ENCODE results near the gene GALNS. TPM values are rescaled to one million over a fixed set of nuclear protein-coding genes. Genes with fewer than 3 reads are reported as not detected.
"Not testable (repeated sequence)": the region's sequence is repeated elsewhere in the genome, so short reads cannot be mapped to it uniquely, and the experiment has no call there.

The GALNS gene
- total RNA-seq, 6 experiments from 2014 or later, result 16.6 to 20.7 (median 18.2) TPM

DNA sequence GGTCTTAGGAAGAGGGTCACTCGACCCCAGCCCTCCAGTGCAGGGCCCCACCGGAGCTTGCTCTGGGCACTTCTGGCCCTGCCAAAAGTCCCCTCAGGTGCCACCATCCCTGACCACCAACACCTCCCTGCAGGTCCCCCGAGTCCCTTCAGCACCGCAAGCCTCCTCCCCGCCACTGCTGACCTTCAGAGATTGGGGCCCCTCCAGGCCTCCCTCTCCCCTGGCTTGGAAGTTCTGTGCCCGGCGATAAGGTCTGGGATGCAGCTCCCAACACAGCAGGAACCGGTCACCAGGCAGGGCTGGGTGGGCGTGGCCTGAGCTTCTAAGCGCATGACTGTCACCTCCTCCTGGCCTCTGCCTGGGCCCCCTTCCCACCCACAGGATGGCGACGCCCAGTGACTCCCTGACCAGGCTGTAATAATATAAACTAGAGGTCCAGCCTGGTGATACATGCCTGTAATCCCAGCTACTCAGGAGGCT, 82.9 kb downstream of the GALNS start:
- DNase-seq, result peak; percentile 82
- Mint-ChIP-seq H3K9me3 (no peaks in the 10 kb centered on the region), H3K36me3 (ENCODE audit: low read depth) (no peaks in the 10 kb centered on the region; the same call in 1 of the 2 replicates), H3K4me1 (ENCODE audit: low read depth) (peaks cover 42% of the 10 kb centered on the region), H3K27me3 (ENCODE audit: insufficient read depth) (peaks cover 5% of the 10 kb centered on the region), H3K27ac (peak overlapping the region; percentile 98), H3K4me3 (peak overlapping the region; percentile 72)
- TF ChIP-seq CTCF (IDR thresholded peaks at IDR 0.05), result no peak

DNA sequence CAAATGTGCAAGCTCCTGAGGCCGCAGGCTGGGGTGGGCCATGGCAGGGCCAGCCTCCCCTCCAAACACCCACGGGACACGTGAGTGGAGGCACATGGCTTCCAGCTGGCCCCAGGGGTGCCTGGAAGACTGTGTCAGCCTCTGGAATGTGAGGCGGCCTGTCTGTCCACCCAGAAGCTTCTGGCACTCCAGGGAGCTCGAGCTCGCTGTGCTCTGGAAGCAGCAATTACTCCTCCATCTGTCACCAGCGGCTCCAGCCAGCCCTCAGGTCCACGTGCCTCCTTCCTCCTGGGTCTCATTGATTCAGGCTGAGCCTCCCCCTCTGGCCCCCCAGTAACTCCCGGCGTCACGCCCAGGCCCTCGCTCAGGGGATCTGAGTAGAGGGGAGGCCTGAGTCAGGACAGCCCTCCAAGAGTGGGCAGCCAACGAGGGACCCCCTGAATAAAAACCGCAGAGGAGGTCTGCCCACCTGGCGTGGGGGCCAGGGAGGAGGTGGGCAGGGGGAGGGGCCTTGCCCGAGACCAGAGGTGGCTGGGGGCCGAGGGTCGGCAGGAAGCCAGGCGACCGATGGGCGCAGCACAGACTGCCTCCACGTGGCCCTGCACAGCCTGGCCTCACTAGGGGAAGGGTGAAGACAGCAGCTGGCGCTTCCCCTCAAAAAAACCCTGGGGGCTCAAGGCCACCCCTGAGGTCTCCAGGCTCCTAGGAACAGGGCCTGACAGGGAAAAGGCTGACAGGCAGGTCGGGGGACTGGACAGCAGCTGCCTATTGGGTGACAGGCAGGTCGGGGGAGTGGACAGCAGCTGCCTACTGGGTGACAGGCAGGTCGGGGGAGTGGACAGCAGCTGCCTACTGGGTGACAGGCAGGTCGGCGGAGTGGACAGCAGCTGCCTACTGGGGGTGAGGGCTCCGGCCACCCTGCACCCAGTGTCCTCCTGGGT, 83.6 kb downstream of the GALNS start:
- no peak for TF ChIP-seq CTCF (IDR thresholded peaks at IDR 0.05)
- Mint-ChIP-seq H3K27me3 (ENCODE audit: insufficient read depth) (peaks cover 5% of the 10 kb centered on the region), H3K27ac (peak overlapping the region; percentile 98), H3K4me1 (ENCODE audit: low read depth) (peaks cover 43% of the 10 kb centered on the region), H3K9me3 (no peaks in the 10 kb centered on the region), H3K4me3 (peak overlapping the region; percentile 72), H3K36me3 (ENCODE audit: low read depth) (no peaks in the 10 kb centered on the region; the same call in 1 of the 2 replicates)
- peak; percentile 93 for DNase-seq

GRCh38 chr16:88771781-88772180, 85.0 kb downstream of the GALNS start:
- H3K4me1 Mint-ChIP-seq (ENCODE audit: low read depth), result peaks cover 54% of the 10 kb centered on the region
- not testable (repeated sequence) for H3K4me3 Mint-ChIP-seq; H3K9me3 Mint-ChIP-seq; H3K27me3 Mint-ChIP-seq (ENCODE audit: insufficient read depth); H3K36me3 Mint-ChIP-seq (ENCODE audit: low read depth); DNase-seq
- peak overlapping the region; percentile 98; the same call in 1 of the 2 replicates for H3K27ac Mint-ChIP-seq

DNA sequence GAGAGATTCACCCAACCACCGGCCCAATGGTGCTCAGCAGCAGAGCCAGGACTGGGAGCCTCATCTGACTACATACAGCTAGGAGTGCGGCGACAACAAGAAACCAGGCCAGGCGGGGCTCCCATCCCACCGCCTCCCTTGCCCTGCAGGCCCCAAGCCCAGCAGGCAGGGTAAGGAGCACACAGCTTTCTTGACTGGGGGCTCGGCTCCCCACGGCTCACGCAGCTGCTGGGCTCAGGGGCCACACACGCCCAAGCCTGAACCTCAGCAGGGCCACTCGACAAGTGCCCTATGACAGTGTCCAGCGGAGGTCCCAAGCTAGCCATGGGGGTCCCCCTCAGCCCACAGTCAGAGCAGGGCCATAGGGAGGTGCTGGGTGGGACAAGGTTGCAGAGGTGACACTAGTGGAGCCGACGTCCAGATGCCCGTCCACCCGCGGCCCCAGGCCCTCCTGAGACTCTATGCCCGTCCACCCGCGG, 85.4 kb downstream of the GALNS start:
- TF ChIP-seq CTCF (IDR thresholded peaks at IDR 0.05), result no peak
- Mint-ChIP-seq H3K4me3 (no peak overlapping the region), H3K27ac (peak overlapping the region; percentile 48; the same call in 1 of the 2 replicates), H3K36me3 (ENCODE audit: low read depth) (peaks cover 4% of the 10 kb centered on the region; the same call in 1 of the 2 replicates), H3K9me3 (no peaks in the 10 kb centered on the region), H3K27me3 (ENCODE audit: insufficient read depth) (peaks cover 5% of the 10 kb centered on the region), H3K4me1 (ENCODE audit: low read depth) (peaks cover 55% of the 10 kb centered on the region)
- no peak for DNase-seq

- peaks cover 4% of the 10 kb centered on the region for H3K27me3 Mint-ChIP-seq (ENCODE audit: insufficient read depth)
- no peak for DNase-seq
- peak overlapping the region; percentile 48; the same call in 1 of the 2 replicates for H3K27ac Mint-ChIP-seq
- peaks cover 61% of the 10 kb centered on the region for H3K4me1 Mint-ChIP-seq (ENCODE audit: low read depth)
- no peaks in the 10 kb centered on the region for H3K9me3 Mint-ChIP-seq
- H3K4me3 Mint-ChIP-seq, result no peak overlapping the region
- H3K36me3 Mint-ChIP-seq (ENCODE audit: low read depth), result peaks cover 4% of the 10 kb centered on the region; the same call in 1 of the 2 replicates
- no peak for TF ChIP-seq CTCF (IDR thresholded peaks at IDR 0.05)
Observed at GRCh38 chr16:88770461-88771293, 86.1 kb downstream of the GALNS start.
